SU-DHL-6 (cell line): ENCODE results near the gene PTPRS.

Source experiments
- EZH2phosphoT487 ChIP-seq: fragments of 200-600 bp; sonication (generic), shearing (Covaris generic); conservative IDR thresholded peaks from 2 replicates; pipeline ENCODE4 v1.6.1; 2018; ENCODE audit warnings: mild to moderate bottlenecking, antibody characterized with exemption, low read length, moderate library complexity, mixed read lengths
- TF ChIP-seq, protein P1 (sequence below): fragments of 200-600 bp; sonication (generic); IDR thresholded peaks from one replicate; pipeline ENCODE4 v1.5.1; 2017; ENCODE audit warnings: antibody characterized with exemption, mild to moderate bottlenecking, low read length, moderate library complexity; ENCODE audit not compliant: insufficient read depth, poor library complexity, severe bottlenecking

- TF ChIP-seq, protein P1, sequence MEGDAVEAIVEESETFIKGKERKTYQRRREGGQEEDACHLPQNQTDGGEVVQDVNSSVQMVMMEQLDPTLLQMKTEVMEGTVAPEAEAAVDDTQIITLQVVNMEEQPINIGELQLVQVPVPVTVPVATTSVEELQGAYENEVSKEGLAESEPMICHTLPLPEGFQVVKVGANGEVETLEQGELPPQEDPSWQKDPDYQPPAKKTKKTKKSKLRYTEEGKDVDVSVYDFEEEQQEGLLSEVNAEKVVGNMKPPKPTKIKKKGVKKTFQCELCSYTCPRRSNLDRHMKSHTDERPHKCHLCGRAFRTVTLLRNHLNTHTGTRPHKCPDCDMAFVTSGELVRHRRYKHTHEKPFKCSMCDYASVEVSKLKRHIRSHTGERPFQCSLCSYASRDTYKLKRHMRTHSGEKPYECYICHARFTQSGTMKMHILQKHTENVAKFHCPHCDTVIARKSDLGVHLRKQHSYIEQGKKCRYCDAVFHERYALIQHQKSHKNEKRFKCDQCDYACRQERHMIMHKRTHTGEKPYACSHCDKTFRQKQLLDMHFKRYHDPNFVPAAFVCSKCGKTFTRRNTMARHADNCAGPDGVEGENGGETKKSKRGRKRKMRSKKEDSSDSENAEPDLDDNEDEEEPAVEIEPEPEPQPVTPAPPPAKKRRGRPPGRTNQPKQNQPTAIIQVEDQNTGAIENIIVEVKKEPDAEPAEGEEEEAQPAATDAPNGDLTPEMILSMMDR: no peak
- no peak for TF ChIP-seq EZH2phosphoT487
Observed at GRCh38 chr19:5349041-5349440, 8.4 kb upstream of the PTPRS start.
